ENCODE measurements around the gene ALG14. TPM values are rescaled to one million over a fixed set of nuclear protein-coding genes. Genes with fewer than 3 reads are reported as not detected.

The ALG14 gene
- total RNA-seq, 1 donor from 2014 or later = 3.4 TPM

DNA sequence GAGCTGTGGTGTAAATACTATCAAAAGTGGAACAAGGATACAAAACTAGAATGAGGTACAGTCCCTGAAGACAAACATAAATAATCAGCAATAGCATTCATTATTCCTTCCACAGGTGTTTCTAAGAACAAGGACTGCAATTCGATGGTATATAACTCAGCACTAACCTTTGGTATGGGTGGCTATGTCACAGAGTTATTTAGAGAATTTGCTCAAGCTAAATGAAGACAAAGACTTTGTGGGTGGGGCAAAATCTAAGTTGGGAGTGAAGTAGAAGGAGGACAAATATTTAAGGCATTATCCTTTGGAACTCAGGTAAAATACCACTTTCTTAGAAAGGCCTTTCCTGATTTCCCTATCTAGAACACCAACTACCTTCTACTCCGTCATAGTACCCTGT, 94.3 kb downstream of the ALG14 start:
- Histone ChIP-seq H3K27ac (no peak overlapping the region), H3K36me3 (no peaks in the 10 kb centered on the region), H3K4me1 (no peaks in the 10 kb centered on the region), H3K27me3 (no peaks in the 10 kb centered on the region), H3K4me3 (no peak overlapping the region), H3K9me3 (no peaks in the 10 kb centered on the region)
- intact Hi-C loops (cut with DNase I) = no loop called here
- TF ChIP-seq, protein P1, sequence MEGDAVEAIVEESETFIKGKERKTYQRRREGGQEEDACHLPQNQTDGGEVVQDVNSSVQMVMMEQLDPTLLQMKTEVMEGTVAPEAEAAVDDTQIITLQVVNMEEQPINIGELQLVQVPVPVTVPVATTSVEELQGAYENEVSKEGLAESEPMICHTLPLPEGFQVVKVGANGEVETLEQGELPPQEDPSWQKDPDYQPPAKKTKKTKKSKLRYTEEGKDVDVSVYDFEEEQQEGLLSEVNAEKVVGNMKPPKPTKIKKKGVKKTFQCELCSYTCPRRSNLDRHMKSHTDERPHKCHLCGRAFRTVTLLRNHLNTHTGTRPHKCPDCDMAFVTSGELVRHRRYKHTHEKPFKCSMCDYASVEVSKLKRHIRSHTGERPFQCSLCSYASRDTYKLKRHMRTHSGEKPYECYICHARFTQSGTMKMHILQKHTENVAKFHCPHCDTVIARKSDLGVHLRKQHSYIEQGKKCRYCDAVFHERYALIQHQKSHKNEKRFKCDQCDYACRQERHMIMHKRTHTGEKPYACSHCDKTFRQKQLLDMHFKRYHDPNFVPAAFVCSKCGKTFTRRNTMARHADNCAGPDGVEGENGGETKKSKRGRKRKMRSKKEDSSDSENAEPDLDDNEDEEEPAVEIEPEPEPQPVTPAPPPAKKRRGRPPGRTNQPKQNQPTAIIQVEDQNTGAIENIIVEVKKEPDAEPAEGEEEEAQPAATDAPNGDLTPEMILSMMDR (IDR thresholded peaks at IDR 0.05) = no peak
- ATAC-seq = no peak
- DNase-seq = no peak

DNA sequence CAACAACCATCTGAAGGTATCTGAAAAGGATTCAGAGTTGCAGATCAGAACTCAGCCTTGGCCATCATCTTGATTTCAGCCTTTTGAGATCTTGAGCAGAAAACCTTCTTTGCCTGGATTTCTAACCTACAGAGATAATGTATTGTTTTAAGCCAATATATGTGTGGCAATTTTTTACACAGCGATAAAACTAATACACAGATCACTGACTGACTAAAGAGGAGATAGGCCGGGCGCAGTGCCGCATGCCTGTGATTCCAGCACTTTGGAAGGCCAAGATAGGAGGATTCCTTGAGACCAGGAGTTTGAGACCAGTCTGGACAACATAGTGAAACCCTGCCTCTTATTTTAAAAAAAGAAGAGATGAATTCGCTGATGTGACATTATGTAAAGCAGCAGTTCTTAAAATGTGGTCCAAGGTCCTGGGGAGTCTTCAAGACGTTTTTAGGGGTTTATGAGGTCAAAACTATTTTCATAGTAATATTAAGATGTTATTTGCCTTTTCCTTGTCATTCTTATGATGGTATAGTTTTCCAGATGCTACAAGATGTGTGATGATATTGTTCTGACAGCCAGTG, 95.7 kb downstream of the ALG14 start:
- no peak for DNase-seq
- H3K4me3 ChIP-seq = no peak overlapping the region
- H3K27ac ChIP-seq = no peak overlapping the region
- peaks cover 6% of the 10 kb centered on the region for H3K4me1 ChIP-seq
- ATAC-seq = no peak
- H3K9me3 ChIP-seq = no peaks in the 10 kb centered on the region
- H3K36me3 ChIP-seq = no peaks in the 10 kb centered on the region
- no peaks in the 10 kb centered on the region for H3K27me3 ChIP-seq
- intact Hi-C loops (cut with DNase I) = no loop called here
- TF ChIP-seq, protein P1 (IDR thresholded peaks at IDR 0.05) = no peak

DNA sequence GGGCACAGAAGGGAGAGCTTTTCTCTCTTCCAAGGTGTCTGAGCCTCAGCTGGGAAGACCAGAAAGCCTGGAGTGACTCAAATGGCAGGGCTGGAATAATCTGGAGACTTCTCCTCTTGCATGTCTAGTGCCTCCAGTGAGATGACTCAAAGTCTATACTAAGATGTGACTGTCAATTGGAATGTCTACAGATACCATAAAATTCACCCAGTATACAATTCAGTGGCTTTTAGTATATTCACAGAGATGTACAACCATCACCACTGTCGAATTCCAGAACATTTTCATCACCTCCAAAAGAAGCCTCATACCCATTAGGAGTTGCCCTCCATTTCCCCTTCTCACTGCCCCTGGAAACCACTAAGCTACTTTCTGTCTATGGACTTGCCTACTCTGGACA, 97.9 kb downstream of the ALG14 start:
- intact Hi-C loops (cut with DNase I) = no loop called here
- TF ChIP-seq, protein P1 (IDR thresholded peaks at IDR 0.05) = no peak
- no peaks in the 10 kb centered on the region for H3K36me3 ChIP-seq
- DNase-seq (no peak), ATAC-seq (no peak)
- no peaks in the 10 kb centered on the region for H3K9me3 ChIP-seq
- no peak overlapping the region for H3K27ac ChIP-seq
- H3K27me3 ChIP-seq = no peaks in the 10 kb centered on the region
- H3K4me1 ChIP-seq = peaks cover 21% of the 10 kb centered on the region
- no peak overlapping the region for H3K4me3 ChIP-seq

DNA sequence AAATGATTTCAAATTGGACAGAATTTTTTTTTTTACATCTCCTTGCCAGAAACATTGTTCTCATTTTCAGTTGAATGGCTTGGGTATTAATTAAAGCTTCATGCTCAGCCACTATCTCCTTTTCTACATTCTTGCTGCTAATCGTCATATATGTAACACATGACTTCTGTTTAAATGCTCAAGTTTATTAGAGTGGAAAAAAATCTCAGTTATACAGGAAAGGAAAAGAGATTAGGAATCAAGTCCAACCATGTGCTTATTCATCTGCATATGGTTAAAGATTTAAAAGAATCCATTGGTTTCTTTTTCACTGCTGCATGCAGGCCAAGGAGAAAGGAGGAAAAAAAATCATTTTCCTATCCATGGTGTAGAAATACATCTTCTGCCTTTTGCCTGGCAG, 98.5 kb downstream of the ALG14 start:
- DNase-seq (no peak), ATAC-seq (no peak)
- Histone ChIP-seq H3K9me3 (no peaks in the 10 kb centered on the region), H3K27me3 (no peaks in the 10 kb centered on the region), H3K27ac (no peak overlapping the region), H3K4me3 (no peak overlapping the region), H3K4me1 (peaks cover 21% of the 10 kb centered on the region), H3K36me3 (no peaks in the 10 kb centered on the region)
- TF ChIP-seq, protein P1 (IDR thresholded peaks at IDR 0.05) = no peak
- intact Hi-C loops (cut with DNase I) = no loop called here

DNA sequence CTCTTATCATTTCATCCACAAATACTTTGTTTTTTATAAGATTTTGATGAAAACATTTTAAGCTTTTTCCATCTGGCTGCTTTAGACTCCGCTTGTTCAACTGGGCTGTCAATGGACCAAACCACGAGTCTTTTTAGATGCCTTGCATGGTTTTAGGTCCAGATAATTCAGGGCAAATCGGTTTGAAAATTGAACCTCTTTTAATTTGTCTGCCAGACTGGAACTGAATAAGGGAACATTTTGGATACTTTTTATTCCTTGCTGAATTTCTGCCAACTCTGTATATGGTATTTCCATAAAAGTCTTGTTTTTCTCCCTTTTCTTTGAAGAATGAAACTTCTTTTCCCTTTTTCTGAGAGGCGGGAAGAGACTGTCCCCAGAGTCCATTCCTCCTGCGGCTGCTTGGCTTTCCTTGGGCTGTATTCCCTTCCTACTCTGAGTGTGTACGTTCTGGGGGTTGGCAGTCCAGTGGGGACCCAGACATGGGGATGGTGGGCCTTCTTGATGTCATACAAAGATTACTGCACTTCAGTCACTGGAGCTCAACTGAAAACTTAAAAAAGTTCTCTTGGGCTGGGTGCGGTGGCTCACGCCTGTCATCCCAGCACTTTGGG, 99.3 kb downstream of the ALG14 start:
- peaks cover 21% of the 10 kb centered on the region for H3K4me1 ChIP-seq
- no peak for DNase-seq
- intact Hi-C loops (cut with DNase I) = no loop called here
- H3K4me3 ChIP-seq = no peak overlapping the region
- ATAC-seq = no peak
- H3K36me3 ChIP-seq = no peaks in the 10 kb centered on the region
- TF ChIP-seq, protein P1 (IDR thresholded peaks at IDR 0.05) = no peak
- H3K27me3 ChIP-seq = no peaks in the 10 kb centered on the region
- no peaks in the 10 kb centered on the region for H3K9me3 ChIP-seq
- H3K27ac ChIP-seq = peak overlapping the region; percentile 26

All from upper lobe of right lung (tissue), 1 donor.